HFF-Myc (cell line): Measurements from ENCODE around the gene ANKS3.

ENCODE experiments used
- DNase-seq: peaks from one replicate; pipeline ENCODE4 v3.0.0-alpha.2; 2011; ENCODE audit warnings: low read depth; ENCODE audit errors: extremely low read depth
- H3K4me3 ChIP-seq: replicated peaks from 2 replicates; pipeline ENCODE4 v1.5.1; 2011; ENCODE audit warnings: low read depth, mild to moderate bottlenecking, control low read depth, low read length
- CTCF ChIP-seq: IDR thresholded peaks from 2 replicates; pipeline ENCODE4 v1.5.1; 2012; ENCODE audit warnings: mild to moderate bottlenecking, low read depth, low read length, control low read depth; ENCODE audit errors: missing control alignments

ANKS3 gene

GRCh38 chr16:4734063-4734729 is at the start of gene ANKS3, which contains the start of gene DNAAF8:
Gene ANKS3, minus strand, starts transcription at chr16:4734271. Its CDS starts 4,122 bp downstream, at chr16:4730149.
Gene DNAAF8, plus strand, starts transcription at chr16:4734537. Its CDS starts 1,978 bp downstream, at chr16:4736515.
- peak within 1 kb of the TSS; percentile 90 for H3K4me3 ChIP-seq

GRCh38 chr16:4783251-4783950 is 49.3 kb upstream of the ANKS3 start:
- TF ChIP-seq CTCF: no peak
- DNase-seq: no peak
- H3K4me3 ChIP-seq: no peak overlapping the region

More at GRCh38 chr16:4734063-4734729, at the start of gene ANKS3, which contains the start of gene DNAAF8:
- DNase-seq: peak; percentile 86
- TF ChIP-seq CTCF: no peak

- TF ChIP-seq CTCF: no peak
- no peak overlapping the region for H3K4me3 ChIP-seq
- no peak for DNase-seq
Observed at GRCh38 chr16:4780235-4780634, 46.2 kb upstream of the ANKS3 start.

- no peak for DNase-seq
- no peak overlapping the region for H3K4me3 ChIP-seq
- TF ChIP-seq CTCF: no peak
Observed at GRCh38 chr16:4778050-4778392, 44.0 kb upstream of the ANKS3 start.

GRCh38 chr16:4777339-4778049 is 43.4 kb upstream of the ANKS3 start:
- no peak for TF ChIP-seq CTCF
- no peak for DNase-seq
- no peak overlapping the region for H3K4me3 ChIP-seq

GRCh38 chr16:4776141-4776705 is 42.2 kb upstream of the ANKS3 start:
- TF ChIP-seq CTCF: no peak

More at GRCh38 chr16:4776141-4776705, 42.2 kb upstream of the ANKS3 start:
- no peak for DNase-seq
- no peak overlapping the region for H3K4me3 ChIP-seq
